IPS-15b (cell line): ENCODE results near the gene CNPY2.
"Not testable (repeated sequence)": the region's sequence is repeated elsewhere in the genome, so short reads cannot be mapped to it uniquely, and the experiment has no call there.

Source experiments
- H3K27me3 ChIP-seq: one replicate; pipeline ENCODE4 v1.6.1; 2013; ENCODE audit warnings: low read length; ENCODE audit not compliant: control insufficient read depth, insufficient read depth
- H3K36me3 ChIP-seq: one replicate; pipeline ENCODE4 v1.6.1; 2013; ENCODE audit warnings: low read length; ENCODE audit not compliant: control insufficient read depth, insufficient read depth
- H3K4me1 ChIP-seq: one replicate; pipeline ENCODE4 v1.6.1; 2013; ENCODE audit warnings: mild to moderate bottlenecking, low read length; ENCODE audit not compliant: control insufficient read depth, insufficient read depth
- H3K4me3 ChIP-seq: one replicate; pipeline ENCODE4 v1.5.1; 2013; ENCODE audit warnings: low read depth, low read length
- H3K9ac ChIP-seq: one replicate; pipeline ENCODE4 v1.6.1; 2013; ENCODE audit warnings: low read depth, mild to moderate bottlenecking, low read length
- H3K9me3 ChIP-seq: one replicate; pipeline ENCODE4 v1.6.1; 2013; ENCODE audit warnings: mild to moderate bottlenecking, low read length; ENCODE audit not compliant: control insufficient read depth, insufficient read depth

The CNPY2 gene

DNA sequence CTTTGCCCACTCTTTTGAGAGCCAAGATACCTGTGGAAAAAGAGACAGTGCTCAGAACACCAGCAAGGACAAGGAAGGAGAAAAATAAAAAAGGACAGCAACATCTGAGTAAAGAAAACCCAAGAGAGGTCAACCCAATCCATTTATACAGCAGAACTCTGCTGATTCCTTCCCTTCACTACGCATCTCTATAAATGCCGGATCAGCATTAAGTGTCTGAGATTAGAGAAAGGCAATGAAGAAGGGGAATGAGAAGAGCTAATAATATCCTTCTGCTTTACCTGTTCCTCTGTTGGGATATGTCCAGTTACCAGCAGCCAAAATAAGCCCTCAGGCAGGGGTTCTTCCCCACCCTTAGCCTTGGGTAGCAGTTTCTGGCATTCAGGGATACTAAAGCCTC lies 33.2 kb downstream of the CNPY2 start:
- Histone ChIP-seq H3K9ac (no peak overlapping the region), H3K36me3 (peaks cover 37% of the 10 kb centered on the region), H3K4me1 (no peaks in the 10 kb centered on the region), H3K4me3 (no peak overlapping the region), H3K9me3 (no peaks in the 10 kb centered on the region), H3K27me3 (no peaks in the 10 kb centered on the region)

DNA sequence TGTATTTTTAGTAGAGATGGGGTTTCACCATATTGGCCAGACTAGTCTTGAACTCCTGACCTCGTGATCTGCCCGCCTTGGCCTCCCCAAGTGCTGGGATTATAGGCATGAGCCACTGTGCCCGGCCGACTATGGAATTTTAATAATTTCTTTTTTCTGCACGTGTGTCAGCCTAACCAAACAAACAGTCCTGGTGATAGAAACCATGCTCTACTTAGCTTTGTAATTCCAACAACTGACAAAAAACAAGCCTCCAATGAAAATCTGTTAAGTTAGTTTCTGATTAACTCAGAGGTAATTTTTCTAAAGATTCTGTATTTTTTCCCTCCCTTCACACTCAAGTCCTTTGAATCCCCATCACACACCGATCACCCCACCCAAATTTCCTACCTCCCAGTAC lies 33.8 kb downstream of the CNPY2 start:
- Histone ChIP-seq H3K4me1 (no peaks in the 10 kb centered on the region), H3K9ac (no peak overlapping the region), H3K9me3 (no peaks in the 10 kb centered on the region), H3K4me3 (no peak overlapping the region), H3K27me3 (no peaks in the 10 kb centered on the region), H3K36me3 (peaks cover 37% of the 10 kb centered on the region)

DNA sequence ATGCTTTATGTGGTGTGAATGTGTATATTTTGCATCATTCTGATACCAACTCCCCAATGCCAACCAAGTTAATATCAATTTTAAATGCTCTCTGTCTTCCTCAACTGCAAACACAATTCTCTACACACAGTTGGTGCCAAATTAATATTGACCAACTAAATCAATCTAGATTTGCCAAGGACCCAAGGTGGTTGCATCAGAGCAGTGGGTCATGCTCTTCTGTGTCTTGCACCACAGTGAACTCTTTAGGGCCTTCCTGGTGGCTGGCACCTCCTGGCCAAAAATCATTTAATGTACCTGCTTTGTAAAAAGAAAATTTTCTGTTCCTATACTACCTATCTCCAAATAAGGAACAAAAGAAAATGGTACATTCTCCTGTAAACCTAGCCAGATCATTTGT lies 34.9 kb downstream of the CNPY2 start:
- peaks cover 33% of the 10 kb centered on the region for H3K36me3 ChIP-seq
- H3K4me1 ChIP-seq = no peaks in the 10 kb centered on the region
- no peaks in the 10 kb centered on the region for H3K9me3 ChIP-seq
- H3K4me3 ChIP-seq = no peak overlapping the region
- H3K27me3 ChIP-seq = no peaks in the 10 kb centered on the region
- H3K9ac ChIP-seq = no peak overlapping the region

DNA sequence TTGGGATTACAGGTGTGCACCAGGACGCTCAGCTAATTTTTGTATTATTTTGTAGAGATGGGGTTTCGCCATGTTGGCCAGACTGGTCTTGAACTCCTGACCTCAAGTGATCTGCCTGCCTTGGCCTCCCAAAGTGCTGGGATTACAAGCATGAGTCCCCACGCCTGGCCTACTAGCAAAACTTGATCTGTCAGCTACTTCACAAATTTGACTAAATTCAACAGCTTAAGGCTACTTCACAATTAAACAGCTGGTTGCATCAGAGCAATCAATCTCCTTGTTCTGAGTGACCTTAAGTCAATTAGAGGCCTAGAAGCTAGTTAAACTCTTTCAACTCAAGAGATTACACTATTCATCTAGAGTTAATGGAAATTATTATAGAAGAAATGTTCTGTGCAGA lies 36.9 kb downstream of the CNPY2 start:
- Histone ChIP-seq H3K36me3 (peaks cover 36% of the 10 kb centered on the region), H3K4me3 (no peak overlapping the region), H3K9me3 (no peaks in the 10 kb centered on the region), H3K4me1 (no peaks in the 10 kb centered on the region), H3K9ac (no peak overlapping the region), H3K27me3 (no peaks in the 10 kb centered on the region)

DNA sequence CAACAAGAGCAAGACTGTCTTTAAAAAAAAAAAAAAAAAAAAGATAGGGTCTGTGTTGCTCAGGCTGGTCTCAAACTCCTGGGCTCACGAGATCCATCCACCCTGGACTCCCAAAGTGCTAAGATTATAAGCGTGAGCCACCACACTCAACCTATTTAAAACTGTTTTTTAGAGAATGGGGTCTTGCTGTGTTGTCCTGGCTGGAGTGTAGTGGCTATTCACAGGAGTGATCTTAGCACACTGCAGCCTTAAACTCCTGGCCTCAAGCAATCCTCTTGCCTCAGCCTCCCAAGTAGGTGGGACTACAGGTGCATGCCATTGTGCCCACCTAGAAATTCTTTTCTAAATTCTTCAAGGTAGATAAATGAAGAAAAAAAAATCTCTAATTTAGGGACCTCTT lies 41.5 kb downstream of the CNPY2 start:
- Histone ChIP-seq H3K4me1 (no peaks in the 10 kb centered on the region), H3K36me3 (peaks cover 39% of the 10 kb centered on the region), H3K27me3 (no peaks in the 10 kb centered on the region), H3K4me3 (no peak overlapping the region), H3K9ac (no peak overlapping the region), H3K9me3 (no peaks in the 10 kb centered on the region)

DNA sequence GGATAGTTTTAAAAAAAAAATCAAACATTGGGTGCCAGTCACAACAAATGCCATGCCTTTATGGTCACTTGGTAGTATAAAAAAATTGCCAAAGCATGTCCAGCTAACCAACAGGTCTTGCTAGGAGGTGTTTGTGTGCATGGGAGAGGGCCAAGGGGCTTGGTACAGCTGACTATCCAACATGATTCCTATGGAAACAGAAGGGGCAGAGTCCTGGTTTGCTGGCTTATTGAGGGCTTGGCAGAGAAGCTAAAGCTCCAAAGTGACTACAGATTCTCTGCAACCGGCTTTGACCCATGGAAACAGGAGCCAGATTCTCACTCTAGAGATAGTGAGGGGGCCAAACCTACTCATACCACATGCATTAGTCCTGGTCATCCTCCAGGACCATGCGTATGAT lies 43.3 kb downstream of the CNPY2 start:
- H3K27me3 ChIP-seq, H3K9me3 ChIP-seq, H3K4me1 ChIP-seq, H3K9ac ChIP-seq, H3K4me3 ChIP-seq: not testable (repeated sequence)
- H3K36me3 ChIP-seq = peaks cover 36% of the 10 kb centered on the region

DNA sequence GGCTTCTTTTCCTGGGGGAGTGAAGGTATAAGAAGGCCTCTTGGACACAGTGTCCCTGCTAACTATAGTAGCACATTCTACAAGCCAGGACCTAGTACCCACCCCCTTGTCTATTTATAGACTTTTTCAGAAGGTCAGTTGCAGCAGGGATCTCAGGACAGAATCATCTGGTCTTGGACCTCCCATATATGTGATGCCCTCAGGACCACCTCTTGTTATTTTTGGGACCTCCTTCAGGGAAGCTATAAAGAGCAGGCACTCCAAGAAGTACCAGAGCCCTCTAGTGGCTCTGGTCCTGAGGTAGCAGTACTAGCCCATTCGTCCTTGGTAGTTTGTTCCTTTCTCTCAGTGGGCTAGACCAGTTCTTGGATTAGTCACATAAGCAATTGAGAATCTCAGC lies 44.8 kb downstream of the CNPY2 start:
- Histone ChIP-seq H3K36me3 (peaks cover 33% of the 10 kb centered on the region), H3K9ac (no peak overlapping the region), H3K4me1 (peaks cover 6% of the 10 kb centered on the region), H3K4me3 (no peak overlapping the region), H3K27me3 (no peaks in the 10 kb centered on the region), H3K9me3 (no peaks in the 10 kb centered on the region)

DNA sequence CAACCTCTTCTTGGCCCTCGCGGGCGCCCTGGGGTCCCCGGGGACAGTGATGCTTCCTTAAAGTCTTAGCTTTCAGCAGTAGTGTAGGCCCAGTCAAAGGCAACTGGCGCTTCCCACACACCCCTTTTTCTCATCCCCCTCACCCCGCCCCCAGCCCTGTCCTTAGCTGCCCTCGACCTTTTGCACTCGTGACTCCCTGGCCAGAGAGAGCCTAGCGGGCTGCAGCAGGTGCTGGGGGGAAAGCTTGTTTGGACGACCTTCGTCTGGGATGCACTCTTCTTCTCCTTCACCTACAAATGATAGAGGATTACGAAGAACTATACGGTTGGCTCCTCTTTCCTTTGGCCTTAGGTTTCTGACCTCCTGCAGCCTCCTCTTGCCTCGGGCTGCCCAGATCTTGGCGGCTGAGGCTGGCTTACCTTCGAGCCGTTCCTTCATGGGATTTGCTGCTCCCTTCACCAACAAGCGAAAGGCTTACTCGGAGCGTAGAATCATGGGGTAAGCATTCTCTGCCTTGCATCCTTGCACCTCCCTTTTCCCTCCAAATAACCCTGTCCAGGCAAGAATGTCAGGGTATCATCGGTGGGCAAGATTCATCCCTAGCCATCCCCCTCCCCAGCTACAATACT lies 48.2 kb downstream of the CNPY2 start:
- Histone ChIP-seq H3K9ac (peak overlapping the region; percentile 19), H3K9me3 (no peaks in the 10 kb centered on the region), H3K27me3 (no peaks in the 10 kb centered on the region), H3K4me3 (peak overlapping the region; percentile 92), H3K36me3 (peaks cover 11% of the 10 kb centered on the region), H3K4me1 (peaks cover 6% of the 10 kb centered on the region)

DNA sequence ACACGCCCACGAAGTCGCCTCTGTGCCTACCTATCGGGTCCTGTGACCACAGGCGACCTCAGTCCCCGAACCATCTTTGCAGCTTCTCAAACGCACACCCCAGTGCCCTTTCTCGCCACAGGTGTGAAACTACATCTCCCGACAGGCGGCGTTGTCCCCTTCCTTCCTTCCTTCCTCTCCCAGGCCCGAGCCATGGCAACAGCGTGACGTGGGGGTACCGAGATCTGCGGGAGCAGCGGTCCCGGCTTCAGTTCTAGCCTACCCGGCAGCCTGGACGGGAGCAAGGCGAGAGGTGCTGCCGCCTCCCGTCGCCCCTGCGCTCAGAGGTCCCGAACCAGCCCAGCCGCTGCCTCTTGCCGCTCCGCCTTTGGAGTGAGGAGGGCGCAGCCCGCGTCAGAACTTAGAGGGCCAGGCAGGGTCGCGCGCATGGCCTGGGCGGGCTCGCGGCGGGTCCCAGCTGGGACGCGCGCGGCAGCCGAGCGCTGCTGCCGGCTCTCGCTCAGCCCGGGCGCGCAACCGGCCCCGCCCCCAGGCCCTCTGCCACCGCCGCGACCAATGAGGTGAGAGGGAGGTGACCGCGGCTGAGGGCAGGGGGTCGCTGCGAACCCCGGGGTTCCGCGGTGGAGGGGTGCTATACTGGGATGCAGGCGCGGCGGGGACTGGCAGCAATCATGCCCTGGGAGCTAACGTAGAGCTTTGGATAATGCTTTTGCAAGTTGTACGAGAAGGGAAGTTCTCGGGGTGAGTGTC lies 48.9 kb downstream of the CNPY2 start, which contains the start of gene COQ10A:
Gene COQ10A (plus strand): TSS at position 250 of the 750 bp plus-strand sequence. CDS start 177 bp downstream, at position 427.
- peaks cover 9% of the 10 kb centered on the region for H3K36me3 ChIP-seq
- no peaks in the 10 kb centered on the region for H3K27me3 ChIP-seq
- peak within 1 kb of the TSS; percentile 92 for H3K4me3 ChIP-seq
- H3K9me3 ChIP-seq = no peaks in the 10 kb centered on the region
- peaks cover 6% of the 10 kb centered on the region for H3K4me1 ChIP-seq
- H3K9ac ChIP-seq = peak within 1 kb of the TSS; percentile 68

DNA sequence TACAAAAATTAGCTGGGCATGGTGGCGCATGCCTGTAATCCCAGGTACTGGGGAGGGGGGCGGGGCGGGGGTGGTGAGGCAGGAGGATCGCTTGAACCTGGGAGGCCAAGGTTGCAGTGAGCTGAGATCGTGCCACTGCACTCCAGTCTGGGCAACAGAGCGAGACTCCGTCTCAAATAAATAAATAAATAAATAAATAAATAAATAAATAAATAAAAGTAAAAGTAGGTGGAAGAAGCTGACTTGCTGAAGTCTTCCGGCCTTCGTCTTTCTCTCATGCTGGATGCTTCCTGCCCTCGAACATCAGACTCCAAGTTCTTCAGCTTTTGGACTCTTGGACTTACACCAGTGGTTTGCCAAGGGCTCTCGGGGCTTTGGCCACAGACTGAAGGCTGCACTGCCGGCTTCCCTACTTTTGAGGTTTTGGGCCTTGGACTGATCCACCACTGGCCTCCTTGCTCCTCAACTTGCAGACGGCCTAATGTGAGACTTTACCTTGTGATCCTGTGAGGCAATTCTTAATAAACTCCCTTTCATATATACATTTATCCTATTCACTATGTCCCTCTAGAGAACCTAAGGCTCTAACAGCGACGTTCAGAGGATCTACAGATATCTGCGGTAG lies 49.6 kb downstream of the CNPY2 start:
- not testable (repeated sequence) for H3K9ac ChIP-seq, H3K36me3 ChIP-seq, H3K27me3 ChIP-seq, H3K9me3 ChIP-seq, H3K4me1 ChIP-seq
- H3K4me3 ChIP-seq = peak overlapping the region; percentile 92

GRCh38 chr12:56262955-56263354 lies 52.8 kb downstream of the CNPY2 start:
- not testable (repeated sequence) for H3K36me3 ChIP-seq, H3K4me3 ChIP-seq, H3K4me1 ChIP-seq

More at GRCh38 chr12:56262955-56263354, 52.8 kb downstream of the CNPY2 start:
- H3K9ac ChIP-seq, H3K27me3 ChIP-seq, H3K9me3 ChIP-seq: not testable (repeated sequence)
